HG03457 (cell line): ENCODE measurements around the gene SPRY4.
A peak's percentile ranks its signal among the peaks of the same experiment; 100 is the strongest.
"Not testable (repeated sequence)": the region's sequence is repeated elsewhere in the genome, so short reads cannot be mapped to it uniquely, and the experiment has no call there.

Source experiments
- ATAC-seq: cut with Tn5 transposase; IDR thresholded peaks from one replicate; pipeline ENCODE4 v1.9.1; 2021; ENCODE audit warnings: moderate number of reproducible peaks; ENCODE audit not compliant: unreplicated experiment

Gene SPRY4

DNA sequence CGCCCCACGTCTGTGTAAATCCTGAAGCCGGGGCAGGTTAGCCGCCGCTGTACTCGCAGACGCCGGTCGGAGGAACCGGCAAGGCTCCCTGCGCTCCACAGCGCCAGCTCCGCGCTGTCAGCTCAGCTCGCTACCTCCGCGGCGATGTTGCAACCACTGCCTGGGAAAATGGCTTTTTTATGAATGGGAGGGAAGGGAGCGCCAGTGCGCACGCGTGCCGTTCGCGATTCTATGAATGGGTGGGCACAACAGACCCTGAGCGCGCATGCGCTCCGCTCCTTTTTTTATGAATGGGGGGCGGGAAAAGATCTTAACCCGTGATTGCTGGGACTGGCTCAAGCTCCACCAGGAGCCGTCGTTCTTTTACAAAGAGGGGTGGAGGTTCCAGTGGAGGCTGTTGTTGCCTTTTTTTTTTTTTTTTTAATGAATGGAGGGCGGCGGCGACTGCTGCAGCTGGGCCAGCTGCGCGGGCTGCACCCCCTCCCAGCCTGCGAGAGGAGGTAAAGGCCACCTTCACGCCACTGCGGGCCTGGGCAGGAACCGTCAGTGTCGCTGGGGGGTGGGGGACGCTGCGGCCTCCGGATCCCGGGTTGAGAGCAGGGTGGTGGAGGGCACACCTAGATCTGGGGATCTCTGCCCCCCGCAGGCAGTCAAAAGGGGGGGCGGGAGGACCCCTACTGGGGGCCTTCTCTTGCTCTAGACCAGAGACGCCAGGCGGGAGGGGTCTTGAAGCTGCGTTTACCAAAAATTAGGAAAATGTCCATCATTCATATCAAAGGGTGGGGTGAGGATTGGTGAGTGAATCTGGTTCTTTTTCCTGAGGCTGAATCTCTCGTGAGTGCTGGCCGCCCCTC, at the start of gene SPRY4:
Gene SPRY4, minus strand, starts transcription at position 151 of the 854 bp plus-strand sequence. CDS start 9,913 bp downstream, outside the sequence.
- peak; percentile 73 for ATAC-seq

- no peak for ATAC-seq
Observed at GRCh38 chr5:142368529-142368928, 43.7 kb upstream of the SPRY4 start.

DNA sequence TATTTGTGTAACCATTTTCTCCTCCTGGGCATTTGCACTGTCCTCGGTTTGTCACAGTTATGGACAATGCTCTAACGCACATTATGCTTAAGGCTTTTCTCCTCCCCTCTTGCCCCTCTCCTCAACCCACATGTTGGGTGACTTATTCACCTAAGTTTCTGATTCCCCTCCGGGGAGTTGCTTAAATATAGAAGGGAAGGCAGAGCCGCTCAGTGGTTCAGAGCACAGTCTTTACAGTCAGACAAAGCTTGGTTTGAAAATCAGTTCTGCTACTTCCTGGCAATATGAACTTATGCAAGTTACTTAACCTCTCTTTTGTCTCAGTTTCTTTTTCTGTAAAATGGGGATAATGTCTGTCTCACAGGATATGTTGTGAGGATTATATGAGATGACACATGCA, 41.2 kb upstream of the SPRY4 start:
- no peak for ATAC-seq

DNA sequence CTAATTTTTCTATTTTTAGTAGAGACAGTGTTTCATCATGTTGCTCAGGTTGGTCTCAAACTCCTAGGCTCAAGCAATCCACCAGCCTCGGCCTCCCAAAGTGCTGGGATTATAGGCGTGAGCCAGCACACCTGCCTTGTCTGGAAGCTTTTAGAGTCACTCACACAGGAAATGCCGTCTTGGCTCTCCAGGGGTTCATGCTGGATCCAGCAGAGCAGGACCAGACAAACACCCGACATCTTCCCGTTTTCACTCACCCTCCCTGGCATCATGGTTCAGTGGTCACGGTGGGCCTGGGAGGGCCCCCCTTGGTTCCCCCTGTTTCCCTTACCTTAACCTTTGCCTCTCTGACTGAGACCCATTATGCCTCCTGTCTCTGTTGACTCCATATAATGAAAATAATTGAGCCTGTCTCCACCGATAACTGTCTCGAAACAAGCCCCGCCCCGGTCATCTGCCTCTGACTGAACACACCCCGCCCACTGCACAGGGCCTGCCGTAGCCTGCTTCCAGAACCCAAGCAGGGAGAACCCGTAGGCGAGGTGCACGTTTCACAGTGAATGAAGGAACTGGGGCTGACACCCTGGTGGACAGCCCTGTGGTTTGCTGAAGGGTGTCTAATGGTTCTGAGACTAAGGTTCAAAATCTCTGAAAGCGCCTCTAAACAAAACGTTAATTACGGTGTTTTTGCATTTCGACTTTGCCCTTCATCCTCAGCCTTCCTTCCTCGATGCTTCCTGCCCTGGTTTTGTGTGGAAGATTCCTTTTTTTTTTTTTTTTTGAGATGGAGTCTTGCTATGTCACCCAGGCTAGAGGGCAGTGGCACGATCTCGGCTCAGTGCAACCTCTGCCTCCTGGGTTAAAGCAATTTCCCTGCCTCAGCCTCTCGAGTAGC, 39.7 kb upstream of the SPRY4 start:
- ATAC-seq: no peak

DNA sequence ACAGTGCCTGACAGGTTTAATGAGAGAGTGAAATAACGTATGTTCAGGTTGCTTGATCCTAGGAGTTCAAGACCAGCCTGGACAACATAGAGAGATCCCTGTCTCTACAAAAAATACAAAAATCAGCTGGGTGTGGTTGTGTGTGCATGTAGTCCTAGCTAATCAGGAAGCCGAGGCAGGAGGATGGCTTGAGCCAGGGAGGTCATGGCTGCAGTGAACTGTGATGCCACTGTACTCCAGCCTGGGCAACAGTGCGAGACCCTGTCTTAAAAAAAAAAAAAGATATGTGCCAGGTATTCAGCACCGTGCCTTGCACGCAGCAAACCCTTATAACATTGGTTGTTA, 38.8 kb upstream of the SPRY4 start:
- no peak for ATAC-seq

- not testable (repeated sequence) for ATAC-seq
Observed at GRCh38 chr5:142362193-142362592, 37.4 kb upstream of the SPRY4 start.

GRCh38 chr5:142360607-142361120, 35.8 kb upstream of the SPRY4 start:
- ATAC-seq: no peak

- ATAC-seq: no peak
Observed at GRCh38 chr5:142360051-142360498, 35.3 kb upstream of the SPRY4 start.

GRCh38 chr5:142358648-142359047, 33.8 kb upstream of the SPRY4 start:
- no peak for ATAC-seq

DNA sequence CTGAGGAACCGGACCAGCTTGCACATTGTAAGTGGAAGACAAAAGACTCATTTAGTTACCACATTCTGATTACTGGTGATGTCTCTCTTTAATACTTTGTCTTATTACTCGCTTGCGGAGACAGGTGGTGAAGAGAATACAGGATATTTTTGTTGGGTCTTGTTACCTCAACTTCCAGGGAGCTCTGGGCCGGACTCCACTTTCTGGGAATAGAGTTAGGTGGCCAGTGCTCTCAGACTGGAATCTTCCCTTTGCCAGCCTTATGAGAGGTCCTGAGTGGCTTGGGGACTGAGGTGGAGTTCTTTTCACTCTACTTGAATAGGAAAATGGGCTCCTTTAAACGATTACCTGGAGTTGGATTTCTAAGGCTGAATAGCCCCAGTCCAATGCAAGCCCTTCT, 33.3 kb upstream of the SPRY4 start:
- no peak for ATAC-seq

DNA sequence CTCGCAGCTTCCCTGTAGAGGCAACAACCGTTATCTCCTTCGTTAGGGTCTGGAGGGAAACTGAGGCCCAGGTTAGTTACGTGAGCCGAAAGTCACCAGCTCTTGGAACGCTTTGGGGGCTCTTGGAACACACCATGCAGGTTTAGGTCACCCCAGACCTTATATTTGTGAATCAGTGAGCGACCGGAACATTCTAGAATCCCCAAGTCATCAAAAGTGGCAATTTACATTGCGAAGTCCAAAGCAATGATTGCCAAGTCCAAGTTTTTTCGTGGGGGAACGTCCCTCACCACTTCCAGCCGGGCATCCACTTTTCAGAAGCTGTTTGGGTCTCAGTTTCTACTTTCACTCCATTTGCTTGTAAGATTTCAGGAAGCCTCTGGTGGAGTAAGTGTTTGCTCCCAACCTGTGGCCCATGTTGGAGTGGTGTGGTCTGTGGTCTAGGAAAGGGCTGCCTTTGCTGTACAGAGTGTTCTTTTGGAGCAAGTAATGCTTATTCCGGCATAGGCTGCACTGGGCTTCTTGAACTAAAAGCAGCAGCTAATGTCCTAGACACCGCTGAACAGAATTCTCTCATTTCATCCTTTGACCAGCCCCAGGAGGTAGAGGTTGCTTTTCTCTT, 32.8 kb upstream of the SPRY4 start:
- ATAC-seq: no peak

- peak; percentile 82 for ATAC-seq
Observed at GRCh38 chr5:142356716-142357468, 32.1 kb upstream of the SPRY4 start.

DNA sequence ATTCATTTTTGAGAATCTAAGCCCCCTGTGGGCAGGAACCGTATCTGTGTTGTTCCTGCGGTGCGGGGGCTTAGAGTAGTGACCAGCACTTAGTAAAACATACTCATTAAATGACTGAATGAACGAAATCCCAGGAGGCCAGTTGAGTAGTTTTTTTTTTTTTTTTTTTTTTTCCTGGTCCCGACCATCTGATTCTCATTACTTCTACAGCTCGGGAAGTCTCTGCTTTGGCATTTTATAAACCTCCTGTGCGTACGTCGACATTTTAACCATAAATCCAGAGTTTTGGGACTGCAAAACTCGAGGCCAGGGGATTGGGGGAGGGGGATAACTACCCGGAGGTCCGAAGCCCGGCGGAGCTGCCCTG, 31.5 kb upstream of the SPRY4 start:
- ATAC-seq: no peak

GRCh38 chr5:142353071-142353472, 28.3 kb upstream of the SPRY4 start:
- no peak for ATAC-seq

DNA sequence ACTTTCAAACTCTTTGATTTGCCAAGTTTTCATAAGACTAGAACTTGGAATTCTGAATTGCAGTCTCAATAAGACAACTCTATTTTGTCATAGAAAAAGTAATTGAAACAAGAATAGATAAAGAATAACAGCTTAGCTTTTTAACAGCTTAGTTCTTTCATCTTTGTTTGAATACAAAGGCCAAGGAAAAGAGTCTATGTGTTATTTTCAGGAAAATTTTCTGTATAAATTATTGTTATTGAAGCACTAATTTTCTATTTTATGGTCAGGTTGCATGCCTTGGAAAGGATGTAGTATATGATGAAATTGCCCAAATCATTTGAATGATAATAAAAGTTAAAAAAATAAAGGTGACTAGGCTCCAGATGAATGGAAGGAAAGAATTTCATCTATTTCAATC, 25.2 kb upstream of the SPRY4 start:
- ATAC-seq: no peak

DNA sequence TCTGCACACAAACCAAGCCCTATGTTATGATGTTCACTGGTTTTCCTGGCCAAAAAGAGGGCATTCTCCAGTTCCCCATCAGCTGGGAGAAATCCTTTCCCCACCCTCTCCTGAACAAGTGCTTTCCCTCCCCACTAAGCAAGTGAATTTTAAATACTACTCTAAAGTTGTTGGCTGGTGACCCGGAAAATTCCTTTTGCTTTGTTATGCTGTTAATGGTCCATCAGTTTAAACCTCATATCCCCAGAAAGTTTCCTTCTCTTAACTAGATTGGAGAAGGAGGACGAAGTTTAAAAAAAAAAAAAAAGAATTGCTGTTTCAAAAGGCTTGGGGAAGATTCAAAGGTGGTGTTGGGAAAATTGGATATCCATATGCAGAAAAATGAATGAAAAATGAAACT, 21.9 kb upstream of the SPRY4 start:
- no peak for ATAC-seq

- ATAC-seq: not testable (repeated sequence)
Observed at GRCh38 chr5:142344915-142345314, 20.1 kb upstream of the SPRY4 start.

- ATAC-seq: no peak
Observed at GRCh38 chr5:142343531-142343930, 18.7 kb upstream of the SPRY4 start.

GRCh38 chr5:142342128-142342981, 17.5 kb upstream of the SPRY4 start:
- ATAC-seq: no peak

- ATAC-seq: no peak
Observed at GRCh38 chr5:142339781-142340180, 15.0 kb upstream of the SPRY4 start.
